ENCODE results near the gene CELF1.

Gene CELF1

DNA sequence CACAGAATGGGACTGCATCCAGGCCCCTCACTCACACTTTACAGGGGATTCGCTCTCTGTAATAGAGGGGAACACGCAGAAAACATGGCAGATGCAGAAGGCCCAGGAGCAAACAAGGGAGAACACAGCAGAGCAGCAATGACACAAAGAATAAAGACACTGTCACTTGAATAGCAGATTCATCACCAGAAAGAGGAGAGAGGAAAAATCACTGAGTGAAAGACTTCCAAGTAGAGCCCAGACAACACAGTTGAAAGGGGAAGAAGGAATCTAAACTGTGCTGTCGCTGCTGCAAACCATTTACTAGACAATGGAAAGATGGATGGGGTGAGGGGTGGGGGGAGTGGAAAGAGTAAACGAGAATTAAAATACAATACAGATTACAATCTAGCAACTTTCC lies 75.2 kb downstream of the CELF1 start:
- no peaks in the 10 kb centered on the region for H4K20me1 ChIP-seq (ENCODE audit: low read depth, low read length)
- H2AFZ ChIP-seq (ENCODE audit: low read depth, low read length, severe bottlenecking), result no peak overlapping the region
- peaks cover 52% of the 10 kb centered on the region for H3K36me3 ChIP-seq (ENCODE audit: low read length)
- TF ChIP-seq EZH2phosphoT487 (conservative IDR thresholded peaks at IDR 0.05; ENCODE audit: low read length), result no peak
- TF ChIP-seq, protein P1, sequence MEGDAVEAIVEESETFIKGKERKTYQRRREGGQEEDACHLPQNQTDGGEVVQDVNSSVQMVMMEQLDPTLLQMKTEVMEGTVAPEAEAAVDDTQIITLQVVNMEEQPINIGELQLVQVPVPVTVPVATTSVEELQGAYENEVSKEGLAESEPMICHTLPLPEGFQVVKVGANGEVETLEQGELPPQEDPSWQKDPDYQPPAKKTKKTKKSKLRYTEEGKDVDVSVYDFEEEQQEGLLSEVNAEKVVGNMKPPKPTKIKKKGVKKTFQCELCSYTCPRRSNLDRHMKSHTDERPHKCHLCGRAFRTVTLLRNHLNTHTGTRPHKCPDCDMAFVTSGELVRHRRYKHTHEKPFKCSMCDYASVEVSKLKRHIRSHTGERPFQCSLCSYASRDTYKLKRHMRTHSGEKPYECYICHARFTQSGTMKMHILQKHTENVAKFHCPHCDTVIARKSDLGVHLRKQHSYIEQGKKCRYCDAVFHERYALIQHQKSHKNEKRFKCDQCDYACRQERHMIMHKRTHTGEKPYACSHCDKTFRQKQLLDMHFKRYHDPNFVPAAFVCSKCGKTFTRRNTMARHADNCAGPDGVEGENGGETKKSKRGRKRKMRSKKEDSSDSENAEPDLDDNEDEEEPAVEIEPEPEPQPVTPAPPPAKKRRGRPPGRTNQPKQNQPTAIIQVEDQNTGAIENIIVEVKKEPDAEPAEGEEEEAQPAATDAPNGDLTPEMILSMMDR (IDR thresholded peaks at IDR 0.05; ENCODE audit: insufficient read depth, low read length, poor library complexity, severe bottlenecking), result no peak
- H3K4me2 ChIP-seq (ENCODE audit: low read depth, low read length, poor library complexity, severe bottlenecking), result no peak overlapping the region
- H3F3A ChIP-seq (ENCODE audit: insufficient read depth), result no peaks in the 10 kb centered on the region
- H3K4me3 ChIP-seq (ENCODE audit: insufficient read depth, low read length, poor library complexity, severe bottlenecking), result no peak overlapping the region
- H3K79me2 ChIP-seq (ENCODE audit: insufficient read depth, low read length), result no peaks in the 10 kb centered on the region
- no peak overlapping the region for H3K9ac ChIP-seq (ENCODE audit: low read length)
- H3K27ac ChIP-seq (ENCODE audit: low read depth, low read length), result no peak overlapping the region
- no peaks in the 10 kb centered on the region for H3K27me3 ChIP-seq (ENCODE audit: low read length)
- no peaks in the 10 kb centered on the region for H3K9me2 ChIP-seq (replicated peaks; ENCODE audit: insufficient read depth, low read length)
- no peaks in the 10 kb centered on the region for H3K9me3 ChIP-seq (ENCODE audit: insufficient read depth, low read length)

DNA sequence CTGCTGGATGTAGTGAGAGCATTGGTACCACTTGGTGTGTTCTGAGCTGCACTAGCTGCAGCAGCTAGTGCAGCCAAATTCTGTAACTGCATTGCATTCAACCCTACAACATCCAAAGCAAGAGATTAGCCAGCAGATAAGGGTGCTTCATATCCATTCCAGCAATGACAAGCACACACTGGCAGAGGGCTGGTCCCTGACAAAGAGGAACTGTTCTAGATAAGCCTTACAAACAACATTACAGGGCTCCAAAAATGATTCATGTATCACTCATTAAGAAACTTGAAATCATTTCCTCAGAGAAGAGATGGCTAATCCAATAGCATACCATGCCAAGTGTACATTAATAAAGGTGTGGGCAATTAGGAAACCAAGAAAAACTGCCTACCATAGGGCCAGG lies 75.6 kb downstream of the CELF1 start:
- TF ChIP-seq, protein P1 (IDR thresholded peaks at IDR 0.05; ENCODE audit: insufficient read depth, low read length, poor library complexity, severe bottlenecking), result no peak
- TF ChIP-seq EZH2phosphoT487 (conservative IDR thresholded peaks at IDR 0.05; ENCODE audit: low read length), result no peak
- Histone ChIP-seq H3K27me3 (ENCODE audit: low read length) (no peaks in the 10 kb centered on the region), H3K4me3 (ENCODE audit: insufficient read depth, low read length, poor library complexity, severe bottlenecking) (no peak overlapping the region), H2AFZ (ENCODE audit: low read depth, low read length, severe bottlenecking) (no peak overlapping the region), H3K9ac (ENCODE audit: low read length) (no peak overlapping the region), H3K36me3 (ENCODE audit: low read length) (peaks cover 48% of the 10 kb centered on the region), H3K27ac (ENCODE audit: low read depth, low read length) (no peak overlapping the region), H3K79me2 (ENCODE audit: insufficient read depth, low read length) (no peaks in the 10 kb centered on the region), H3K9me3 (ENCODE audit: insufficient read depth, low read length) (no peaks in the 10 kb centered on the region), H3F3A (ENCODE audit: insufficient read depth) (no peaks in the 10 kb centered on the region), H3K9me2 (replicated peaks; ENCODE audit: insufficient read depth, low read length) (no peaks in the 10 kb centered on the region), H4K20me1 (ENCODE audit: low read depth, low read length) (no peaks in the 10 kb centered on the region), H3K4me2 (ENCODE audit: low read depth, low read length, poor library complexity, severe bottlenecking) (no peak overlapping the region)

DNA sequence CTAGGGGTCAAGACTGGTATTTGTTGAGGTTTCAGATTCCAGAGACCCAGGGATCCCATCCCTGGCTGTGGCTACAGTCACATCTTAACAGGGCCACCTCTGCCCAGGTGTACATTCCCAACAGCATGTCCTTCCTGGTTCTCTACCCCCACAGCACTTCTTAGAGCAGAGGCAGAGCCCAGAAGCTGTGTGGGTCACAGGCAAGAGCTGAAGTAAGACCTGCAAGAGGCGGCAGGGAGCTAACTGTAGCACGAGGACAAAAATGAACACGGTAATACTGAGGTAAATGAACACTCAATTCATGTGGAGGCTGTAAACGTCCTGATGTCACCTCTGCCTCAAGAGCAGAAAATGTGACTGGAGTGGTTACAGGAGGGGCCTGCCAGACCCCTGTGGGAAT lies 82.3 kb downstream of the CELF1 start:
- Histone ChIP-seq H3K27me3 (ENCODE audit: low read length) (no peaks in the 10 kb centered on the region), H3K9me3 (ENCODE audit: insufficient read depth, low read length) (no peaks in the 10 kb centered on the region), H2AFZ (ENCODE audit: low read depth, low read length, severe bottlenecking) (no peak overlapping the region), H3K79me2 (ENCODE audit: insufficient read depth, low read length) (peaks cover 6% of the 10 kb centered on the region), H3K9ac (ENCODE audit: low read length) (no peak overlapping the region), H3K4me2 (ENCODE audit: low read depth, low read length, poor library complexity, severe bottlenecking) (no peak overlapping the region), H4K20me1 (ENCODE audit: low read depth, low read length) (no peaks in the 10 kb centered on the region), H3K36me3 (ENCODE audit: low read length) (peaks cover 15% of the 10 kb centered on the region; the same call in 1 of the 2 replicates), H3K4me3 (ENCODE audit: insufficient read depth, low read length, poor library complexity, severe bottlenecking) (no peak overlapping the region), H3F3A (ENCODE audit: insufficient read depth) (no peaks in the 10 kb centered on the region), H3K27ac (ENCODE audit: low read depth, low read length) (no peak overlapping the region), H3K9me2 (replicated peaks; ENCODE audit: insufficient read depth, low read length) (no peaks in the 10 kb centered on the region)
- TF ChIP-seq, protein P1 (IDR thresholded peaks at IDR 0.05; ENCODE audit: insufficient read depth, low read length, poor library complexity, severe bottlenecking), result no peak
- no peak for TF ChIP-seq EZH2phosphoT487 (conservative IDR thresholded peaks at IDR 0.05; ENCODE audit: low read length)
